Dedifferentiated amniotic fluid mesenchymal stem cell (primary cell): ENCODE measurements around the gene OR2V2.

Experiments used
- DNase-seq: peaks from one replicate; pipeline ENCODE4 v3.0.0-alpha.2; 2016; ENCODE audit errors: extremely low spot score

OR2V2 gene

DNA sequence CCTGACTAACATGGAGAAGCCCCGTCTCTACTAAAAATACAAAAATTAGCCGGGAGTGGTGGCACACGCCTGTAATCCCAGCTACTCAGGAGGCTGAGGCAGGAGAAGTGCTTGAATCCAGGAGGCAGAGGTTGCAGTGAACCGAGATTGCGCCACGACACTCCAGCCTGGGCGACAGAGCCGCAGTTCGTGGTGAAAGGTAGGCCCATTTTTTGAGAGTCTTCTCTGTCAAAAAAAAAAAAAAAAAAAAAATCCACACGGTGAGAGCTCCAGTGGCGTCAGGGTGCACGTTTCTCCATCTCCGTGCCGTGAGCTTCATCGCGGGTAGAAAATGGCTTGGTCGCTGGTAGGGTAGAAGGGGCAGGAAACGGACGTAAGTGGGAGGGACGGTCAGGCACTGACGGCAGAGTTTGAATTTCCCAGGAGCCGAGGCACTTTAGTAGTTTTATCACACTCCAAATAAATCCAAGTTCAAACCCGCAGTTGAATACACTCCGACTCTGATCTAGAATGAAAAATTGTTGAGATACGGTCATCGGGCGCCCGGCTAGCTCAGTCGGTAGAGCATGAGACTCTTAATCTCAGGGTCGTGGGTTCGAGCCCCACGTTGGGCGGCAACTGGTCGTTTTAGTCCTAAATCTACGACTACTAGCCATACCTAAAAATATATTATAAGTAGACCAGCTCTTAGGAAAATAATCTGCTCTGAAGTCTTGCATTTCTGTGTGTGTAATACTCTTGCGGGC, 60.0 kb downstream of the OR2V2 start:
- DNase-seq: peak; percentile 92

DNA sequence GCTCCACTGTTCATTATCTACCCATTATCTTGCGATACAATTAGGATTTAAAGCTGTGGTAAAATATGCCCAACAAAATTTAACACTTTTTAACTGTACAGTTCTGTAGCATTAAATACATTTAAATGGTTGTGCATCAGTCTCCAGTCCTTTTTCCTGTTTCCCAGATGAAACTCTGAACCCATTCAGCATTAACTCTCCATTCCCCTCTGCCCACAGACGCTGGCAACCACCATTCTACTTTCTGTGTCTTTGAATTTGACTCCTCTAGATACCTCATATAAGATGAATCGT, 60.5 kb downstream of the OR2V2 start:
- DNase-seq: no peak
